Colonic mucosa (tissue), 4 donors: ENCODE results near the gene SELENOW. TPM values are rescaled to one million over a fixed set of nuclear protein-coding genes. Genes with fewer than 3 reads are reported as not detected.

Experiments
- DNase-seq: peaks from one replicate; pipeline ENCODE4 v3.0.0-alpha.2; 2020
- H3K27ac ChIP-seq: fragments of 200-600 bp; one replicate; pipeline ENCODE4 v1.8.0; 2021
- H3K27me3 ChIP-seq: fragments of 200-600 bp; one replicate; pipeline ENCODE4 v1.8.0; 2021
- H3K36me3 ChIP-seq: fragments of 200-600 bp; one replicate; pipeline ENCODE4 v1.8.0; 2021
- H3K4me1 ChIP-seq: fragments of 200-600 bp; one replicate; pipeline ENCODE4 v1.8.0; 2021; ENCODE audit warnings: mild to moderate bottlenecking
- H3K4me3 ChIP-seq: fragments of 200-600 bp; one replicate; pipeline ENCODE4 v1.8.0; 2021
- H3K9ac ChIP-seq, 2 donors: one replicate each; pipeline ENCODE4 v1.7.0; 2013; ENCODE audit warnings: control low read depth in 2 of 2, low read depth in 2 of 2, low read length in 2 of 2
- H3K9me3 ChIP-seq: fragments of 200-600 bp; one replicate; pipeline ENCODE4 v1.8.0; 2021
- intact Hi-C: fragments of 100-400 bp; cut with DNase I; formaldehyde crosslinking; loops from one replicate; pipeline ENCODE4 v1.14.1; 2022
- total RNA-seq, 2 donors: library from RNA; stranded (reverse); fragmentation: NEBNext Ultra II Directional in 1 of 2; extraction: Animal tissue kit (Norgen Biotek cat#: 25700) in 1 of 2; gene quantifications; one replicate each; pipeline ENCODE4 v1.2.1, GENCODE V29; 2021
- TF ChIP-seq, protein P1 (sequence below): fragments of 200-600 bp; IDR thresholded peaks from one replicate; pipeline ENCODE4 v1.8.0; 2022; ENCODE audit warnings: antibody characterized with exemption, mild to moderate bottlenecking
- donor health status: healthy.
- donor health status: DM: no; HTN: no; CAD: no.
- donor health status: DM: no; HTN: no; CAD: no.

SELENOW gene
- total RNA-seq, 2 donors from 2014 or later: 280 to 519 TPM

DNA sequence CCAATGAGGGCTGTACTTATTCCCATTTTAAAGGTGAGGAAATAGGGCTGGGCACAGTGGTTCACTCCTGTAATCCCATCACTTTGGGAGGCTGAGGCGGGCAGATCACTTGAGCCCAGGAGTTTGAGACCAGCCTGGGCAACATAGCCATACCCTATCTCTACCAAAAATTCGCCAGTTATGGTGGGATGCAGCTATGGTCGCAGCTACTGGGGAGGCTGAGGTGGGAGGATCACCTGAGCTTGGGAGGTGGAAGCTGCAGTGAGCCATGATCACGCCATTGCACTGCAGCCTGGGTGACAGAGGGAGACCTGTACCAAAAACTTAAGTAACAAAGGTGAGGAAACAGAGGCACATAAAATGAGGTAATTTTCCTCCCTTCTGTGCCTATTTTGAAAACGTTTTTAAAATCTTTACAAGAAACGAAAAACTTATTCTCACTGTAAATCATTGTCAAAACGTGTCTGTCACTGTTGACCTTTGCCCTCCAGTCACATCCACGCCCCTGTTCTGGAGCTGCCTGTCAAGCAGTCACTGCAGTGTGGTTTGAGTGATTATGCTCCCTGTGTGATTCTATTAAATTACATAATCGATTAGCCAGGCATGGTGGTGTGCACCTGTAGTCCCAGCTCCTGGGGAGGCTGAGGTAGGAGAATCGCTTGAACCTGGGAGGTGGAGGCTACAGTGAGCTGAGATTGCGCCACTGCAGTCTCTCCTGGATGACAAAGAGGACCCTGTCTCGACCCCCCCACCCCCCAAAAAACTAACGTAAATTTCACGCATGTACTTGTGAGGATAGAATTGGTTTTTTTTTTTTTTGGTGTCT is 20.7 kb upstream of the SELENOW start:
- Histone ChIP-seq H3K4me1 (peaks cover 8% of the 10 kb centered on the region), H3K9ac (peak overlapping the region in 1 of 2 donors; percentile 71), H3K36me3 (peaks cover 20% of the 10 kb centered on the region), H3K9me3 (no peaks in the 10 kb centered on the region), H3K27ac (peak overlapping the region; percentile 73), H3K4me3 (no peak overlapping the region), H3K27me3 (no peaks in the 10 kb centered on the region)
- TF ChIP-seq, protein P1, sequence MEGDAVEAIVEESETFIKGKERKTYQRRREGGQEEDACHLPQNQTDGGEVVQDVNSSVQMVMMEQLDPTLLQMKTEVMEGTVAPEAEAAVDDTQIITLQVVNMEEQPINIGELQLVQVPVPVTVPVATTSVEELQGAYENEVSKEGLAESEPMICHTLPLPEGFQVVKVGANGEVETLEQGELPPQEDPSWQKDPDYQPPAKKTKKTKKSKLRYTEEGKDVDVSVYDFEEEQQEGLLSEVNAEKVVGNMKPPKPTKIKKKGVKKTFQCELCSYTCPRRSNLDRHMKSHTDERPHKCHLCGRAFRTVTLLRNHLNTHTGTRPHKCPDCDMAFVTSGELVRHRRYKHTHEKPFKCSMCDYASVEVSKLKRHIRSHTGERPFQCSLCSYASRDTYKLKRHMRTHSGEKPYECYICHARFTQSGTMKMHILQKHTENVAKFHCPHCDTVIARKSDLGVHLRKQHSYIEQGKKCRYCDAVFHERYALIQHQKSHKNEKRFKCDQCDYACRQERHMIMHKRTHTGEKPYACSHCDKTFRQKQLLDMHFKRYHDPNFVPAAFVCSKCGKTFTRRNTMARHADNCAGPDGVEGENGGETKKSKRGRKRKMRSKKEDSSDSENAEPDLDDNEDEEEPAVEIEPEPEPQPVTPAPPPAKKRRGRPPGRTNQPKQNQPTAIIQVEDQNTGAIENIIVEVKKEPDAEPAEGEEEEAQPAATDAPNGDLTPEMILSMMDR: no peak
- intact Hi-C loops: no loop called here
- DNase-seq: peak; percentile 67

DNA sequence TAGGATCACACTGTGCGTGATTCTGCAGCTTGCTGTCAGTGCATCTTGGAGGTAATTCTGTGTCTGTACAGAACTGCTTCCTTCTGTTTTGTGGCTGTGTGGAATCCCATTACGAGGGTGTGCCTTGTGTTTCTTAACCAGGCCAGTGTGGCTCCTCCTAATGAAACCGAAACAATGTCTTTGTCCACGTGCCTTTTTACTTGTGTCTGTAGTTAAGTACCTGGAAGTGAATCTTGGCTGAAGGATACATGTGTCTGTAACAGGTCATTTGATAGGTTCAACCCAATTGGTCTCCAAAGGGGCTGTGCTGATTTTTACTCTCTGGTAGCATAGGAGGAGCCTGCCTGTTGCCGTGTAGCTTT is 20.1 kb upstream of the SELENOW start:
- Histone ChIP-seq H3K27ac (peak overlapping the region; percentile 73), H3K4me1 (peaks cover 8% of the 10 kb centered on the region), H3K9me3 (no peaks in the 10 kb centered on the region), H3K4me3 (no peak overlapping the region), H3K27me3 (no peaks in the 10 kb centered on the region), H3K9ac (peak overlapping the region in 1 of 2 donors; percentile 71), H3K36me3 (peaks cover 15% of the 10 kb centered on the region)
- intact Hi-C loops: no loop called here
- TF ChIP-seq, protein P1: no peak
- DNase-seq: no peak

DNA sequence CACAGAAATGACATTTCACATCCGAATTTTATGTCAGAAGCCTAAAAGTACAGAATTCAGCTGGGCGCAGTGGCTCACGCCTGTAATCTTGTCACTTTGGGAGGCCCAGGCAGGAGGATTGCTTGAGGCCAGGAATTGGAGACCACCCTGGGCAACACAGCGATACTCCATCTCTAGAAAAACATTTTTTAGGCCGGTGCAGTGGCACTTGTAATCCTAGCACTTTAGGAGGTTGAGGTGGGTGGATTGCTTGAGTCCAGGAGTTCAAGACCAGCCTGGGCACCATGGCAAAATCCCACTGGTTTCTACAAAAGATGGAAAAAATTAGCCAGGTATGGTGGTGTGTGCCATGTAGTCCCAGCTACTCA is 17.9 kb upstream of the SELENOW start:
- intact Hi-C loops: no loop called here
- Histone ChIP-seq H3K27ac (no peak overlapping the region), H3K36me3 (peaks cover 7% of the 10 kb centered on the region), H3K9ac (no peak overlapping the region), H3K27me3 (no peaks in the 10 kb centered on the region), H3K4me1 (peaks cover 8% of the 10 kb centered on the region), H3K9me3 (no peaks in the 10 kb centered on the region), H3K4me3 (no peak overlapping the region)
- no peak for DNase-seq
- TF ChIP-seq, protein P1: no peak

DNA sequence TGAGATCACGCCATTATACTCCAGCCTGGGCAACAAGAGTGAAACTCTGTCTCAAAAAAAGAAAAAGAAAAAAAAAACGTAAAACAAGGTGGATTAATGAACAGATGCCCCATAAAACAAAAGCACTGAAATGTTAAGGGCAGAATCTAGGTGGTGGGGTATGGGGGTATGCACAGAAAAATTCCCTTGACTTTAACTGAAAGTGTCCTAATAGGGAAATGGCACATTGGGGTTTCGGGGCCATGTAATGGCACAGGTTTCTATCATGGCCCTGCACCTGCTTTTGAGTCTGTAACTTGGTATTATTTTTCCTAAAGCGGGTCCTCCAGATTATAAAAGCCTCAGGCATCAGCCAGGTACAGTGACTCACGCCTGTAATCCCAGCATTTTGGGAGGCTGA is 16.9 kb upstream of the SELENOW start:
- no peak for DNase-seq
- H3K4me3 ChIP-seq: no peak overlapping the region
- no peaks in the 10 kb centered on the region for H3K27me3 ChIP-seq
- H3K9ac ChIP-seq: no peak overlapping the region
- no peak overlapping the region for H3K27ac ChIP-seq
- intact Hi-C loops: no loop called here
- TF ChIP-seq, protein P1: no peak
- H3K36me3 ChIP-seq: no peaks in the 10 kb centered on the region
- peaks cover 8% of the 10 kb centered on the region for H3K4me1 ChIP-seq
- no peaks in the 10 kb centered on the region for H3K9me3 ChIP-seq

DNA sequence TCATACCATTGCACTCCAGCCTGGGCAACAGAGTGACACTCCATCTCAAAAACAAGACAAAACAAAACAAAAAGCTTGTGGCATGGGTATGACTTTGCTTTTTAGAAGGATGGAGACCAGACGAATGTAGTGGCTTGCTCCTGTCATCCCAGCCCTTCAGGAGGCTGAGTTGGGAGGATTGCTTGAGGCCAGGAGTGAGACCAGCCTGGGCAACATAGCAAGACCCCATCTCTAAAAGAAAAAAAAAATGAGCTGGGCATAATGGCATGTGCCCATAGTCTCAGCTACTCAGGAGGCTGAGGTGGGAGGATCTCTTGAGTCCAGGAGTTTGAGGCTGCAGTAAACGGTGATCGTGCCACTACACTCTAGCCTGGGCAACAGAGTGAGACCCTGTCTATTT is 16.4 kb upstream of the SELENOW start:
- TF ChIP-seq, protein P1: no peak
- H3K9me3 ChIP-seq: no peaks in the 10 kb centered on the region
- H3K4me1 ChIP-seq: peaks cover 6% of the 10 kb centered on the region
- H3K27me3 ChIP-seq: no peaks in the 10 kb centered on the region
- H3K36me3 ChIP-seq: no peaks in the 10 kb centered on the region
- intact Hi-C loops: no loop called here
- no peak overlapping the region for H3K9ac ChIP-seq
- H3K27ac ChIP-seq: no peak overlapping the region
- H3K4me3 ChIP-seq: no peak overlapping the region
- no peak for DNase-seq
